Activated T-helper 17 cell treated with anti-CD3 and anti-CD28 coated beads, Interleukin-2, amount 50 U/mL, for 72 hours (primary cell): ENCODE measurements around the gene ZNF200. TPM values are rescaled to one million over a fixed set of nuclear protein-coding genes. Genes with fewer than 3 reads are reported as not detected.
"Not testable (repeated sequence)": the region's sequence is repeated elsewhere in the genome, so short reads cannot be mapped to it uniquely, and the experiment has no call there.

Experiments
- ATAC-seq: fragments of 150-1000 bp; cut with Tn5 transposase; replicated peaks from 2 replicates; pipeline ENCODE4 v1.10.0; 2021; ENCODE audit warnings: mild to moderate bottlenecking, moderate library complexity
- H3K27ac Mint-ChIP-seq: one replicate; pipeline ENCODE4 v1.8.0; 2022; ENCODE audit warnings: mixed read lengths
- H3K27me3 Mint-ChIP-seq: one replicate; pipeline ENCODE4 v1.8.0; 2022; ENCODE audit warnings: mixed read lengths
- H3K36me3 Mint-ChIP-seq: one replicate; pipeline ENCODE4 v1.8.0; 2022; ENCODE audit warnings: low read depth, mild to moderate bottlenecking, mixed read lengths
- H3K4me1 Mint-ChIP-seq: one replicate; pipeline ENCODE4 v1.8.0; 2022; ENCODE audit warnings: mixed read lengths
- H3K4me3 Mint-ChIP-seq: one replicate; pipeline ENCODE4 v1.8.0; 2022; ENCODE audit warnings: mild to moderate bottlenecking, mixed read lengths
- H3K9me3 Mint-ChIP-seq: one replicate; pipeline ENCODE4 v1.8.0; 2022; ENCODE audit warnings: mixed read lengths
- total RNA-seq, 2 donors: library from RNA; stranded (reverse); gene quantifications; one replicate each; pipeline ENCODE4 v1.2.3, GENCODE V29; 2022

The ZNF200 gene, protein sequence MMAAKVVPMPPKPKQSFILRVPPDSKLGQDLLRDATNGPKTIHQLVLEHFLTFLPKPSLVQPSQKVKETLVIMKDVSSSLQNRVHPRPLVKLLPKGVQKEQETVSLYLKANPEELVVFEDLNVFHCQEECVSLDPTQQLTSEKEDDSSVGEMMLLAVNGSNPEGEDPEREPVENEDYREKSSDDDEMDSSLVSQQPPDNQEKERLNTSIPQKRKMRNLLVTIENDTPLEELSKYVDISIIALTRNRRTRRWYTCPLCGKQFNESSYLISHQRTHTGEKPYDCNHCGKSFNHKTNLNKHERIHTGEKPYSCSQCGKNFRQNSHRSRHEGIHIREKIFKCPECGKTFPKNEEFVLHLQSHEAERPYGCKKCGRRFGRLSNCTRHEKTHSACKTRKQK
- total RNA-seq: 10 to 100 TPM; 14.6 to 23.2 TPM

DNA sequence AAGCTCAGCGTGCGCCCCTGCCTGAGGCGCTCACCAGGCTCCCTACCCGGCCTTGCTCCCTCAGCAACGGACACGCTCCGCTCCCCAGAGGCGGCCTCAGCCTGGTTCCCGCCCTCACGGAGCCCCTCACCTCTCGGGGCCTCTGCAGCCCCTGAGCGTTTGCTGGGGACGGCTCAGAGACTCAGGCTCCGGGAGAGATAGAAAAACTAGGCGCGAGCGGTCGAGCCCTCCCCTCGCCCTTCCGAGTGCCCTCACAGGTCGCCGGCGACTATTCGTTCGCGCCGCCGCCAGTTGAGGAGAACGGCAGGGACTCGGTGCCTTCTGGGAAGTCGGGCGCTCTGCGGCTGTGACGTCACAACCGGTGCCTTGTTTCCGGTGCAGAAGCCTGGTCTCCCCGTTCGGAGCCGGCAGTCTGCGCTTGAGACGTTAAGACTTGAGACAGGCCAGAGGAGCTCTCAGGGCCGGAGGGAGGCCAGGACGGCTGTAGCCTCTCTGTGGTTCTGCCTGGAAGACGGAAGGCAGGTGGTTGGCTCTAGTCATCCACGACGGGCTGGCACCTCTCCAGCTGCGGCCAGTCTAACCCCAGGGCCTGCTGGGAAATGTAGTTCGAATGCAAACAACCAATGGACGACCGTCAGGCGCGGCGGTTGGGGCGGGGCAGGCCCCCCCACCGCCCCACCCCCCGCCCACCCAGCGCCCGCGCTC lies at the start of gene ZNF200:
Gene ZNF200 (minus strand): TSS at position 302 of the 705 bp plus-strand sequence. CDS start 1,403 bp downstream, outside the sequence.
- Mint-ChIP-seq H3K4me3 (peak within 1 kb of the TSS; percentile 82), H3K27me3 (no peaks in the 10 kb centered on the region), H3K4me1 (peaks cover 13% of the 10 kb centered on the region), H3K27ac (peak within 1 kb of the TSS; percentile 89), H3K9me3 (peaks cover 7% of the 10 kb centered on the region), H3K36me3 (peaks cover 47% of the 10 kb centered on the region)
- ATAC-seq: peak; percentile 96

DNA sequence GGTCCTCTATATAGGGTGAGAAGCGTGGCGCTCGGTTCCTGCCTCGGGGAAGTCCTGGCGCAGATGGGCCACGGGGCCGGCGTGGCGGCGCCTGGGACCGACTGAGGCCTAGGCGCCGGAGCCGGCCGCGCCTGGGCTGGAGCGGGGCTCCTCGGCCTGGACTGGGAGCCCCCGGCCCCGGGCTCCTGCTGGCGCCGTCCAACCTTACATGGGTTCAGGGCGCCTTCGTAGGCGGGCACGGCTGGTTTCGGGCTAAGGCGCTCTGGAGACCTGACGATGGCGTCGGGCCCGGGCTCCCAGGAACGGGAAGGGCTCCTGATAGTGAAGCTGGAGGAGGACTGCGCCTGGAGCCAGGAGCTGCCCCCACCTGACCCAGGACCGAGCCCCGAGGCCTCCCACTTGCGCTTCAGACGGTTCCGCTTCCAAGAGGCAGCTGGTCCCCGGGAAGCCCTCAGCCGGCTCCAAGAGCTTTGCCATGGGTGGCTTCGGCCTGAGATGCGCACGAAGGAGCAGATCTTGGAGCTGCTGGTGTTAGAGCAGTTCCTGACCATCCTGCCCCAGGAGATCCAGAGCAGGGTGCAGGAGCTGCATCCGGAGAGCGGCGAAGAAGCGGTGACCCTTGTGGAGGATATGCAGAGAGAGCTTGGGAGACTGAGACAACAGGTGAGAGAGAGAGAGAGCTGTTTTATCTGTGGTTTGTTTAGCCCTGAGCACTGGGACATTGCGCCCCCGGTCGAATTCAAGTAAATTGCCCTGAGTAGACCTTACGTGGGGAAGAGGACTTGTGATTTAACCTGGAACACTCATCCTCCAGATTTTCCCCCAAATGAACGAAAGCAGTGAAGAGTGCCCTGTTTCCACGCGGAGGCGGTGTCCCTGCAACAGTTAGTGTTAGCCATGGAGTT lies 48.8 kb upstream of the ZNF200 start:
- peaks cover 9% of the 10 kb centered on the region for H3K4me1 Mint-ChIP-seq
- H3K27me3 Mint-ChIP-seq: no peaks in the 10 kb centered on the region
- H3K9me3 Mint-ChIP-seq: no peaks in the 10 kb centered on the region
- ATAC-seq: no peak
- peaks cover 60% of the 10 kb centered on the region for H3K36me3 Mint-ChIP-seq
- H3K4me3 Mint-ChIP-seq: peak overlapping the region; percentile 98
- peak overlapping the region; percentile 97 for H3K27ac Mint-ChIP-seq

DNA sequence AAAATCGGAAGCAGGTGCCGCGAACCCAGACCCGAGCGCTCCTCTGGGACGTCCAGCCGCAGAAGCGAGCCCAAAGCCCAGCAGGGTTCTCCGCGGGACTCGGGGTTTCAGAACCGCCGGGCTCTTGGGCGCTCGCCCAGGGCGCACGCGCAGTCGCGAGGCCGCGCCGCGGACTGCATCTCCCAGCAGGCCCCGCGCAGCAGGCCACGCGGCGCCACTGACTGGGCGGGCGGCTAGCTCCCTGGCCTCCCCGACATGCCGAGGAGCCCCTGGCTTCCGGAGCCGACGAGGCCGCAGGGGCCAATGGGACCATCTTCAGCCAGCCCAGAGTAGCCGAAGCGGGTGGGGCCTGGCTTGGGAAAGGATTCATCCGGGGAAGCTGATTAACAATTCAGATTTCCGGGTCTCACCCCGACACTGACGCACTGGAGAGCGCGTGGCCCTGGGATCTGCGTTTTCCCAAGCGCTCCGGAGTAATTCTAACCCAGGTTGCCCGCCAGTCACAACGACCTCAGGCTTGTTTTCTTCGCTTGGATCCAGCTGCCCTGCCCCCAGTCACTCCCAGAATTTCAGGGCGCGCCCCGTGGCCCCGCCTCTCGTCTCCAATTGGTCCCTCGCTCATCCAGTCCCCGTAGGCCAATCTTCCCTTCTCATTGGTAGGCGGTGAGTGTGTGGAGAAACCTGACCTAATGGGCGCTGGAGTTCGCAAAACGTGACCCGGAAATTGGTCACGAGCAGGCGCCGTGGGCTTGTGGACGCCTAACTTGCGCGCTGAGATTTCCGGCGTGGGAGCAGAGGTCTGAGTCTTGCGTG lies 48.0 kb upstream of the ZNF200 start, which contains the start of gene ZNF263:
Gene ZNF263 (plus strand): TSS at position 762 of the 813 bp plus-strand sequence. CDS start 328 bp downstream, outside the sequence.
- Mint-ChIP-seq H3K36me3 (peaks cover 51% of the 10 kb centered on the region), H3K4me1 (peaks cover 9% of the 10 kb centered on the region), H3K27me3 (no peaks in the 10 kb centered on the region), H3K4me3 (peak within 1 kb of the TSS; percentile 98), H3K27ac (peak within 1 kb of the TSS; percentile 97), H3K9me3 (no peaks in the 10 kb centered on the region)
- peak; percentile 92 for ATAC-seq

DNA sequence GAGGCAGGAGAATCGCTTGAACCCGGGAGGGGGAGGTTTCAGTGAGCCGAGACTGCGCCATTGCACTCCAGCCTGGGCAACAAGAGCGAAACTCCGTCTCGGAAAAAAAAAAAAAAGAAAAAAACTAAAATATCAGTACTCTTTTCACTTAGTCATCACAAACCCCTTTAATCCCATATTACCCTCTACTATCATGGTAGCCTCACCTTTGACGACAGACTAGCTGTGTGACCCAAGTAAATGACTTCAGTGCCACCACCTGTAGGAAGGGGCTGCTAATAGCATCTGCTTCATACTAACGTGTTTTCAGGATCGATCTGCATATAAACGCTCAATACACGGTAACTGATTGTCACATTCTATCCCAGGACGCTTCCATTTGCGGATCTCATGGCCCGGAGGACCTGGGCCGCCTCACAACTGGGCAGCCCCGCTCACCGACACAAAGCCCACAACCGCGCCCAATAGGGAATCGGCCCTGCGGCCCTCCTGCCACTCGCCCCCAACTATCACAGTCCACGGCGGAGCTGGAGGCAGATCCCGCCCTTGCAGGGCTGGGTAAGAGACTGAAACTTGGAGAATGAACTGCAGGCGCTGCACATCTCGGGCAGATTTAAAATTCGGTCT lies 47.3 kb upstream of the ZNF200 start:
- Mint-ChIP-seq H3K36me3 (peaks cover 44% of the 10 kb centered on the region), H3K27me3 (no peaks in the 10 kb centered on the region), H3K4me3 (peak overlapping the region; percentile 98), H3K27ac (peak overlapping the region; percentile 97), H3K4me1 (peaks cover 9% of the 10 kb centered on the region), H3K9me3 (no peaks in the 10 kb centered on the region)
- ATAC-seq: peak; percentile 43

DNA sequence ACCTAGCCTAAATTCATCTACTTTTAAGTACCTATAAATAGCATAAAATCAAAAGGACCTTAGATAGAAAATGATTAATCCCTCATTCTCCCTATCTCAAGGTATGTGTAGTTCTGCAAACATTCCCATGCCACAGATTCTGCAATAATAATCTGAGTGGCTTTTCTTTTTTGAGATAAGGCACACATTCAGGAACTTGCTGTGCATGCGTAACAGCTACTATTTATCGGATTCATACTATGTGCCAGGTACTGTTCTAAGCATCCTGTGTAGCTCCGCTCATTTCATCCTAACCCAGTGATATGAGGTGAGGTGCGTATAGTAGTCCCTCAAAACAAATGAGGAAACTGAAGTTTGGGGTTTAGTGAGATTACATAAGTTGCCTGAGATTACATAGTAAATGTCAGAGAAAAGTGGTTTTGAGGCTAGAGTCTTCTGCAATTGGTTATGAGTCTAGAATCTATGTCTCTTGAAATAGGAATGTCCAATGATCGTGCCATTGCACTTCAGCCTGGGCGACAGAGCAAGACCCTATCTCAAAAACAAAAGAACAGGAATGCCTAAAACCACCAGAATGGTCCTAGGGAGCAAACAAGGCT lies 46.4 kb upstream of the ZNF200 start:
- H3K27ac Mint-ChIP-seq: no peak overlapping the region
- H3K4me1 Mint-ChIP-seq: peaks cover 9% of the 10 kb centered on the region
- H3K36me3 Mint-ChIP-seq: peaks cover 35% of the 10 kb centered on the region
- no peak for ATAC-seq
- peaks cover under 1% of the 10 kb centered on the region for H3K27me3 Mint-ChIP-seq
- peak overlapping the region; percentile 98 for H3K4me3 Mint-ChIP-seq
- H3K9me3 Mint-ChIP-seq: no peaks in the 10 kb centered on the region

DNA sequence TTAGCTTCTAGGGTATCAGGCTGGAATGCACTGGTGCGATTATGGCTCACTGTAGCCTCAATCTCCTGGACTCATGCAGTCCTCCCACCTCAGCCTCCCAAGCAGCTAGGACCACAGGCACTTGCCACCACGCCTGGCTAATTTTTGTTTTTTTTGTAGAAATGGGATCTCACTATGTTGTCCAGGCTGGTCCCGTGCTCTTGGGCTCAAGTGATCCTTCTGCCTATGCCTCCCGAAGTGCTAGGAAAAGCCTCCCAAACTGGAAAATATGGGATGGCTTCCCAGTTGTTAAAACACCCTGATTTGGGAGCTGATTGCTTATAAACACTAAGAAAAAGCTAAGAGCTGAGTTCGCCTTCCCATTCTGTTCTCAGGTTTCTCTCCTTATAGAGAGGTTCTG lies 41.7 kb upstream of the ZNF200 start:
- Mint-ChIP-seq H3K4me3 (no peak overlapping the region), H3K9me3 (no peaks in the 10 kb centered on the region), H3K27ac (no peak overlapping the region), H3K27me3 (peaks cover 2% of the 10 kb centered on the region), H3K4me1 (no peaks in the 10 kb centered on the region), H3K36me3 (no peaks in the 10 kb centered on the region)
- no peak for ATAC-seq

DNA sequence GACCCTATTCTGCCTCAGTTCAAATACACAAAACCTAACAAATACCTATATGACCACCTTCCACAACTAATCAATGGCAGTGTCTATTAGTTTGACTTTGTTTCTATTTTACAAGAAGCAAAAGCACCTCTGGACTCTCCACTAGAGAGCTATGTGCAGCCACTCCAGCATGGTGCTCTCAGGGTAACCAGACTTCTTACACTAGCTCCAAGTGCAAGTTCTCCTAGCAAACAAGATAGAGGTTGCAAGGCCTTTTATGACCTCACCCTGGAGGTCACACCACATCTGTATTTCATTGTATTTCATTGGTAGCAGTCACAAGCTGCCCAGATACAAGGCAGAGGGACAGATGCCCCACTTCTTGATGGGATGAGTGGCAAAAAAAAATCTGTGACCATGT lies 40.0 kb upstream of the ZNF200 start:
- Mint-ChIP-seq H3K27me3 (peaks cover 2% of the 10 kb centered on the region), H3K36me3 (no peaks in the 10 kb centered on the region), H3K4me1 (no peaks in the 10 kb centered on the region), H3K27ac (no peak overlapping the region), H3K4me3 (no peak overlapping the region), H3K9me3 (no peaks in the 10 kb centered on the region)
- ATAC-seq: no peak

DNA sequence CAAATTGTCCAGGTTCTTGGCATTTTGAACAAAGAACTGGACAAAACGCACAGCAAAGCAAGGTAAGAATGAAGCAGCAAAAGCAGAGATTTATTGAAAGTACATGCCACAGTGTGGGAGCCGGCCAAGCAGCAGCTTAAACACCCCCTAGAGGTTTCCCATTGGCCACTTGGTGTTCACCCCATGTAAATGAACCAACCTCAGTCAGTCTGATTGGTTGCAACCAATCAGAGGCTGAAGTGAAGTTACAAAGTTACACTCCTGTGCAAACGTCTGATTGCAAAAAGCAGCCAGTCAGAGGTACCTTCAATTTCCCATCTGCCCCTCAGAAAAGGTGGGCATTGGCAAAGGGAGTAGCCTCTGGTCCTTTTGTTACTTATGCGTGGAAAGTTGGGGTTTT lies 39.5 kb upstream of the ZNF200 start:
- Mint-ChIP-seq H3K27ac (no peak overlapping the region), H3K9me3 (no peaks in the 10 kb centered on the region)
- ATAC-seq: no peak

DNA sequence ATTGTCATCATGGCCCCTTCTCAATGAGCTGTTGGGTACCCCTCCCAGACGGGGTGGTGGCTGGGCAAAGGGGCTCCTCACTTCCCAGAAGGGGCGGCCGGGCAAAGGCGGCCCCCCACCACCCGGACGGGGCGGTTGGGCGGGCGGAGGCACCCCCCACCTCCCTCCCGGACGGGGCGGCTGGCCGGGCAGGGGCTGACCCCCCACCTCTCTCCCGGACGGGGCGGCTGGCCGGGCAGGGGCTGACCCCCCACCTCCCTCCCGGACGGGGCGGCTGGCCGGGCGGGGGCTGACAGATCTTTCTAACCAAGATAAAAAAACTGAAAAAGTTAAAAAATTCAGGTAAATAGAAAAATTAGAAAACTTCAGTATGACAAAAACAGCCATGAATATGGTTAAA lies 36.3 kb upstream of the ZNF200 start:
- not testable (repeated sequence) for H3K27me3 Mint-ChIP-seq, H3K9me3 Mint-ChIP-seq, H3K36me3 Mint-ChIP-seq, ATAC-seq, H3K4me3 Mint-ChIP-seq, H3K27ac Mint-ChIP-seq, H3K4me1 Mint-ChIP-seq

More for the DNA sequence above, 39.5 kb upstream of the ZNF200 start:
- H3K4me1 Mint-ChIP-seq: no peaks in the 10 kb centered on the region
- H3K36me3 Mint-ChIP-seq: no peaks in the 10 kb centered on the region
- peaks cover 2% of the 10 kb centered on the region for H3K27me3 Mint-ChIP-seq
- no peak overlapping the region for H3K4me3 Mint-ChIP-seq

DNA sequence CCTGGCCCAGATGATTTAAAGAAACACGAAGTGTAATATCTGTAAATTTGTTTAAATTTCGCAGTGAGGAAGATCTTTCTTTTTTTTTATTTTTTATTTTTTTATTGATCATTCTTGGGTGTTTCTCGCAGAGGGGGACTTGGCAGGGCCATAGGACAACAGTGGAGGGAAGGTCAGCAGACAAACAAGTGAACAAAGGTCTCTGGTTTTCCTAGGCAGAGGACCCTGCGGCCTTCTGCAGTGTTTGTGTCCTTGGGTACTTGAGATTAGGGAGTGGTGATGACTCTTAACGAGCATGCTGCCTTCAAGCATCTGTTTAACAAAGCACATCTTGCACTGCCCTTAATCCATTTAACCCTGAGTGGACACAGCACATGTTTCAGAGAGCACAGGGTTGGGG lies 35.8 kb upstream of the ZNF200 start:
- H3K4me3 Mint-ChIP-seq, H3K4me1 Mint-ChIP-seq, H3K27ac Mint-ChIP-seq, H3K36me3 Mint-ChIP-seq, H3K27me3 Mint-ChIP-seq, H3K9me3 Mint-ChIP-seq, ATAC-seq: not testable (repeated sequence)

DNA sequence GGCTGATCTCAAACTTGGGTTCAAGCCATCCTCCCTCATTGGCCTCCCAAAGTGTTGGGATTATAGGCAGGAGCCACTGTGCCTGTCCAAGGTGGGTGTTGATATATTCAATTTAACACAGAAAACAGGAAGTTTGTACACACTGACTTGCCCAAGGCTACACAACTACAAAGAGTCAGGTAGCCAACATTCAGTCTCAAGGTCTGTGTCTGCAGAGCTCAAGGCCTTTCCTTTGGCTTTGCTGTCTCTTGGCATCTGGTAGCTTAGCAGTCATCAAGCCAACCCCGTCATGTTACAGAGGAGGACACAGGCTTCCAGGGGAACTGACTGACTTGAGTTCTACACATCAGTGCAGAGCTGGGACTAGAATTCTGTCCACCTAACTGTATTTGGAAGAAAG lies 33.3 kb upstream of the ZNF200 start:
- no peaks in the 10 kb centered on the region for H3K4me1 Mint-ChIP-seq
- H3K9me3 Mint-ChIP-seq: no peaks in the 10 kb centered on the region
- no peak for ATAC-seq
- H3K27ac Mint-ChIP-seq: no peak overlapping the region
- no peaks in the 10 kb centered on the region for H3K27me3 Mint-ChIP-seq
- no peak overlapping the region for H3K4me3 Mint-ChIP-seq
- peaks cover 6% of the 10 kb centered on the region for H3K36me3 Mint-ChIP-seq

DNA sequence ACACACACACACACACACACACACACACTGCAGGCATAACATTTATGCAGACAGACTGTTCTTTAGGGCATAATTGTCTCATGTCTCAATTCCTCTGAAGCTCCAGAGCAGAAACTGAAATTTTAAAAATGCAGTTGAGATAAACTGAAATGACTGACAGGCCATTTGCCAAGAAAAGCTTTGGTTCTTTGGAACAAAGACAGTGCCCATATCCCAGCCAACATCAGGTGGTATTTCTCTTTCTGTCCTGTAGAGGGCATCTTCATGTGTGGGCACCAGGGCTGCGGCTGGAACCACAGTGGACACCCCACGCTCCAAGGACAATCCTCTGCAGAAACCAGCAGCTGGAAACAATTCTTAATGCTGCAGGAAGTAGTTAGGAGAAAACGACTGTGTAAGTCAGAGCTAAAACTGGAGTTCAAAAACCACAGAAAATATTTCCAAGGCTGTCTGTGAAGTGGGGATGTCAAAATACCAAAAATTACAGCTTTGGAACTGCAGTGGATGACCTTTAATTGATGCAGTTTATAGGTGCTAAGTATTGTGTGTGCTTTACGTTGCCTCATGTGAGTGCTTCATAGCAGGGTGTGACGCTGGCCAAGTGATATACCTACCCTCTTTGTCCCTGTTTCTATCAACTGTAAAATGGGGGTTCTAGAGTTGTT lies 32.0 kb upstream of the ZNF200 start:
- Mint-ChIP-seq H3K4me3 (no peak overlapping the region), H3K4me1 (peaks cover 7% of the 10 kb centered on the region), H3K27ac (no peak overlapping the region), H3K9me3 (no peaks in the 10 kb centered on the region), H3K27me3 (no peaks in the 10 kb centered on the region), H3K36me3 (peaks cover 7% of the 10 kb centered on the region)
- no peak for ATAC-seq
